H1 (cell line): ENCODE measurements around the gene PNCK.

Experiments used
- CTCF ChIP-seq, 3 experiments: IDR thresholded peaks; 1 replicate in 2 of 3; 2 replicates in 1 of 3; pipeline versions ENCODE4 v1.5.1 to v1.6.1; 2011; ENCODE audit warnings: low read length in 3 of 3, mild to moderate bottlenecking in 3 of 3, inconsistent platforms in 2 of 3, low read depth in 1 of 3, moderate library complexity in 1 of 3; ENCODE audit not compliant: insufficient read depth in 1 of 3; ENCODE audit errors: control extremely low read depth in 1 of 3
- POLR2A ChIP-seq, 2 experiments: IDR thresholded peaks; 1 replicate in 1 of 2; 2 replicates in 1 of 2; pipeline ENCODE4 v1.6.1; 2011; ENCODE audit warnings: low read depth in 2 of 2, low read length in 2 of 2, mild to moderate bottlenecking in 2 of 2; ENCODE audit errors: control extremely low read depth in 1 of 2

GRCh38 chrX:153642051-153642654 is 31.5 kb downstream of the PNCK start:
- TF ChIP-seq CTCF (IDR thresholded peaks at IDR 0.05; ENCODE audit: control extremely low read depth in 1 of 3, insufficient read depth in 1 of 3, low read depth in 1 of 3, low read length in 3 of 3) (no peak), POLR2A (IDR thresholded peaks at IDR 0.05; ENCODE audit: control extremely low read depth in 1 of 2, low read depth in 2 of 2, low read length in 2 of 2) (no peak)
